H9 (cell line): Measurements from ENCODE around the gene SDK1. TPM values are rescaled to one million over a fixed set of nuclear protein-coding genes. Genes with fewer than 3 reads are reported as not detected.

Source experiments
- DNase-seq: peaks from one replicate; pipeline ENCODE4 v3.0.0-alpha.2; 2017
- H2AFZ ChIP-seq: one replicate; pipeline ENCODE4 v1.6.1; 2013; ENCODE audit warnings: mild to moderate bottlenecking, low read length, control low read depth, moderate library complexity
- H2AK5ac ChIP-seq: 2 replicates; pipeline ENCODE4 v1.6.1; 2013; ENCODE audit warnings: low read length, control low read depth, mixed read lengths; ENCODE audit not compliant: insufficient read length
- H2BK120ac ChIP-seq: one replicate; pipeline ENCODE4 v1.6.1; 2013; ENCODE audit warnings: low read depth, mild to moderate bottlenecking, low read length, control low read depth, inconsistent platforms; ENCODE audit not compliant: poor library complexity, severe bottlenecking
- H2BK12ac ChIP-seq: 2 replicates; pipeline ENCODE4 v1.6.1; 2013; ENCODE audit warnings: low read length, control low read depth, mixed read lengths, low read depth; ENCODE audit not compliant: insufficient read length
- H2BK15ac ChIP-seq: 2 replicates; pipeline ENCODE4 v1.6.1; 2013; ENCODE audit warnings: low read depth, low read length, control low read depth
- H2BK20ac ChIP-seq: one replicate; pipeline ENCODE4 v1.6.1; 2013; ENCODE audit warnings: low read depth, mild to moderate bottlenecking, low read length, control low read depth, inconsistent platforms; ENCODE audit not compliant: poor library complexity, severe bottlenecking
- H2BK5ac ChIP-seq: 2 replicates; pipeline ENCODE4 v1.6.1; 2013; ENCODE audit warnings: low read length, control low read depth, mixed read lengths; ENCODE audit not compliant: insufficient read length
- H3K14ac ChIP-seq: 2 replicates; pipeline ENCODE4 v1.6.1; 2013; ENCODE audit warnings: low read length, control low read depth; ENCODE audit not compliant: insufficient read depth
- H3K18ac ChIP-seq: 2 replicates; pipeline ENCODE4 v1.6.1; 2013; ENCODE audit warnings: low read depth, mild to moderate bottlenecking, mixed read lengths, low read length, control low read depth; ENCODE audit not compliant: insufficient read length
- H3K23ac ChIP-seq: 2 replicates; pipeline ENCODE4 v1.6.1; 2013; ENCODE audit warnings: low read length, control low read depth, mixed read lengths, low read depth; ENCODE audit not compliant: insufficient read length
- H3K23me2 ChIP-seq: 2 replicates; pipeline ENCODE4 v1.6.1; 2013; ENCODE audit warnings: low read depth, mild to moderate bottlenecking, mixed read lengths, low read length, control low read depth; ENCODE audit not compliant: insufficient read length, poor library complexity, severe bottlenecking
- H3K27ac ChIP-seq: 2 replicates; pipeline ENCODE4 v1.5.1; 2013; ENCODE audit warnings: low read length, control low read depth, mixed read lengths, low read depth; ENCODE audit not compliant: insufficient read length
- H3K27me3 ChIP-seq: 2 replicates; pipeline ENCODE4 v1.6.1; 2013; ENCODE audit warnings: low read length, control low read depth, inconsistent platforms; ENCODE audit not compliant: insufficient read depth
- H3K4ac ChIP-seq: 2 replicates; pipeline ENCODE4 v1.6.1; 2013; ENCODE audit warnings: low read depth, mild to moderate bottlenecking, control low read depth, inconsistent platforms, low read length, moderate library complexity
- H3K4me1 ChIP-seq: 2 replicates; pipeline ENCODE4 v1.6.1; 2013; ENCODE audit warnings: low read length, control low read depth, inconsistent platforms; ENCODE audit not compliant: insufficient read depth
- H3K4me2 ChIP-seq: 2 replicates; pipeline ENCODE4 v1.6.1; 2013; ENCODE audit warnings: low read length, control low read depth, mixed read lengths; ENCODE audit not compliant: insufficient read length, insufficient read depth
- H3K56ac ChIP-seq: 2 replicates; pipeline ENCODE4 v1.6.1; 2013; ENCODE audit warnings: low read depth, mild to moderate bottlenecking, mixed read lengths, low read length, control low read depth; ENCODE audit not compliant: insufficient read length
- H3K79me1 ChIP-seq: 2 replicates; pipeline ENCODE4 v1.6.1; 2013; ENCODE audit warnings: low read depth, mild to moderate bottlenecking, moderate library complexity, low read length, control low read depth, inconsistent platforms; ENCODE audit not compliant: insufficient read depth, poor library complexity, severe bottlenecking
- H3K79me2 ChIP-seq: 2 replicates; pipeline ENCODE4 v1.6.1; 2013; ENCODE audit warnings: low read length, control low read depth, inconsistent platforms; ENCODE audit not compliant: insufficient read depth
- H3K9ac ChIP-seq: 2 replicates; pipeline ENCODE4 v1.6.1; 2013; ENCODE audit warnings: low read length, control low read depth, mixed read lengths; ENCODE audit not compliant: insufficient read length; ENCODE audit errors: extremely low read depth
- H3K9me3 ChIP-seq: one replicate; pipeline ENCODE4 v1.6.1; 2013; ENCODE audit warnings: low read depth, low read length, inconsistent platforms; ENCODE audit not compliant: control insufficient read depth
- H3T11ph ChIP-seq: one replicate; pipeline ENCODE4 v1.6.1; 2013; ENCODE audit warnings: mild to moderate bottlenecking, low read length, control low read depth, inconsistent platforms
- H4K20me1 ChIP-seq: one replicate; pipeline ENCODE4 v1.6.1; 2013; ENCODE audit not compliant: control insufficient read depth, insufficient read length, insufficient read depth
- H4K5ac ChIP-seq: 2 replicates; pipeline ENCODE4 v1.6.1; 2013; ENCODE audit warnings: low read depth, mild to moderate bottlenecking, mixed read lengths, low read length, control low read depth; ENCODE audit not compliant: insufficient read length
- H4K8ac ChIP-seq: replicated peaks from 2 replicates; pipeline ENCODE4 v1.6.1; 2013; ENCODE audit warnings: low read length, control low read depth, mixed read lengths, low read depth; ENCODE audit not compliant: insufficient read length
- H4K91ac ChIP-seq: 2 replicates; pipeline ENCODE4 v1.6.1; 2013; ENCODE audit warnings: low read depth, mild to moderate bottlenecking, moderate library complexity, mixed read lengths, low read length, control low read depth; ENCODE audit not compliant: insufficient read length
- H3K27ac Mint-ChIP-seq, 3 experiments: 2 replicates in 2 of 3; 3 replicates in 1 of 3; pipeline ENCODE4 v1.8.0; 2020 to 2021; ENCODE audit warnings: mixed read lengths in 3 of 3, mild to moderate bottlenecking in 1 of 3, moderate library complexity in 1 of 3
- H3K27me3 Mint-ChIP-seq: 2 replicates; pipeline ENCODE4 v1.8.0; 2021; ENCODE audit warnings: low read depth, mild to moderate bottlenecking, moderate library complexity, mixed read lengths
- H3K36me3 Mint-ChIP-seq, 3 experiments: 2 replicates in 2 of 3; 3 replicates in 1 of 3; pipeline ENCODE4 v1.8.0; 2020 to 2021; ENCODE audit warnings: low read depth in 3 of 3, mixed read lengths in 3 of 3; ENCODE audit not compliant: insufficient read depth in 1 of 3
- H3K4me1 Mint-ChIP-seq, 2 experiments: 2 replicates each; pipeline ENCODE4 v1.8.0; 2020; ENCODE audit warnings: mixed read lengths in 2 of 2
- H3K4me3 Mint-ChIP-seq, 2 experiments: 2 replicates in 1 of 2; 3 replicates in 1 of 2; pipeline ENCODE4 v1.8.0; 2020 to 2021; ENCODE audit warnings: mild to moderate bottlenecking in 2 of 2, mixed read lengths in 2 of 2, moderate library complexity in 1 of 2
- H3K9me3 Mint-ChIP-seq, 2 experiments: 2 replicates in 1 of 2; 3 replicates in 1 of 2; pipeline ENCODE4 v1.8.0; 2020; ENCODE audit warnings: mild to moderate bottlenecking in 2 of 2, mixed read lengths in 2 of 2, moderate library complexity in 1 of 2
- CTCF ChIP-seq: fragments of 200-600 bp; sonication (generic); conservative IDR thresholded peaks from 3 replicates; pipeline ENCODE4 v1.8.0; 2021; ENCODE audit warnings: antibody characterized with exemption, mild to moderate bottlenecking
- WGBS: extraction: QIAGEN DNeasy Blood & Tissue Kit; methylation state at CpG from one replicate; pipeline ENCODE4 v1.1.7; 2013; ENCODE audit warnings: missing lambda C conversion rate, low lambda C conversion rate, mixed read lengths; ENCODE audit not compliant: insufficient read length; ENCODE audit errors: extremely low coverage; 5-methylcytosine and 5-hydroxymethylcytosine counted together
- total RNA-seq: library from RNA; stranded (reverse); gene quantifications from 2 replicates; pipeline ENCODE4 v1.2.1, GENCODE V29; 2021

SDK1 gene
- total RNA-seq, 1 experiment from 2014 or later, result 8.7 TPM

DNA sequence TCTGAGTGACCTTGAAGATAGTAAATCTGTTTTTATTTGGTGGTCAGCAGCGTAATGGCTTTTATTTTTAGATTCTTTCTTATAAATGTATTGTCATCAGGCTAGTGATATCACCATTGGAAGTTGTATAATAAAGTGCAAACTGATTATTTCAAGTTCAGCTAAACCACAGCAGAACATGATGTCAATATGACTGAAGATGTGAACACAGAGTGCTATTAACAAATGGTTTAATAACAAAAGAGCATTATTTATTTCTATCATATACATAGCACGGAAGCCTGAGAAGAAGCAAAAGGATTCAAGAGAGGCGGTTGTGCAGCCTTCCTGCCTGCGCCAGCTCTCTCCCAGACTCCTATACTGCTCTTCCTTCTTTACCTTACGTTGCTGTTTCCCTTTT is 142.7 kb downstream of the SDK1 start:
- no peaks in the 10 kb centered on the region for H3K79me1 ChIP-seq
- no peak overlapping the region for H3K18ac ChIP-seq
- no peak overlapping the region for H3T11ph ChIP-seq
- no peak for DNase-seq
- no peak overlapping the region for H3K27ac Mint-ChIP-seq
- H3K27me3 ChIP-seq, result no peaks in the 10 kb centered on the region
- no peak overlapping the region for H4K8ac ChIP-seq
- no peaks in the 10 kb centered on the region for H3K27me3 Mint-ChIP-seq
- no peak overlapping the region for H2BK120ac ChIP-seq
- H3K4me3 Mint-ChIP-seq, result no peak overlapping the region
- H3K4me1 Mint-ChIP-seq, result peaks cover 2% of the 10 kb centered on the region in 2 experiments
- no peaks in the 10 kb centered on the region for H3K79me2 ChIP-seq
- H3K23ac ChIP-seq, result no peak overlapping the region
- H4K5ac ChIP-seq, result no peak overlapping the region
- H2AK5ac ChIP-seq, result no peak overlapping the region
- H3K4me2 ChIP-seq, result no peak overlapping the region
- no peak overlapping the region for H4K91ac ChIP-seq
- no peaks in the 10 kb centered on the region for H3K23me2 ChIP-seq
- H4K20me1 ChIP-seq, result no peaks in the 10 kb centered on the region
- H3K9ac ChIP-seq, result no peak overlapping the region
- no CpG with 5 or more reads among the region's 5 CpGs for WGBS
- no peak overlapping the region for H3K14ac ChIP-seq
- no peak overlapping the region for H2BK5ac ChIP-seq
- TF ChIP-seq CTCF, result no peak
- no peak overlapping the region for H2BK15ac ChIP-seq
- no peak overlapping the region for H2AFZ ChIP-seq
- peaks cover 0 to 5% (median 3%) of the 10 kb centered on the region in 3 experiments; a peak in 2 of 7 replicates for H3K36me3 Mint-ChIP-seq
- no peak overlapping the region for H3K56ac ChIP-seq
- peaks cover 0 to 7% of the 10 kb centered on the region in 2 experiments; a peak in 3 of 5 replicates for H3K9me3 Mint-ChIP-seq
- no peak overlapping the region for H2BK12ac ChIP-seq
- no peaks in the 10 kb centered on the region for H3K4me1 ChIP-seq
- H3K4ac ChIP-seq, result no peak overlapping the region
- H3K9me3 ChIP-seq, result no peaks in the 10 kb centered on the region
- H2BK20ac ChIP-seq, result no peak overlapping the region
- H3K27ac ChIP-seq, result no peak overlapping the region
